Activated T-helper 1 cell treated with anti-CD3 and anti-CD28 coated beads, Interleukin-2, amount 50 U/mL, for 16 hours (primary cell): ENCODE measurements around the gene DCBLD2.

Experiments used
- DNase-seq, 2 donors: peaks; one replicate each; pipeline ENCODE4 v3.0.0-alpha.2; 2020; ENCODE audit warnings: low read depth in 1 of 2, low spot score in 1 of 2

DCBLD2 gene

DNA sequence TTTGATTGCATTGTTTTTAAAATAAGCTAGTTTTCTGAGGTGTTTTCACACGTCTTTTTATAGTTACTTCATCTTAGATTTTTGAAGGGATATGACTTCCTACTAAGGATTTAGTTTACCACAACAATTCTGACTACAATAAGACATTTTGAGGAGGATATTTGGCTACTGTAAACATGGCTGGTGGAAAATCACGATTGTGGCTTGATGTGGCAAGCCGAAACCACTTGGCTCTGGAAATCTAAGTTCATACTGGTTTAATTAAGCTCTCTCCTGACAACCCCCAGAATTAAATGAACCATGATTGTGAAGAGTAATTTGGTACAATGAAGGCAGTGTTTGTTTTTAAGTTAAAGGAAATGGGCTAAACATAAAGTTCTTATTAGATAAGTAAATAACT is 107.5 kb downstream of the DCBLD2 start:
- DNase-seq, result no peak

DNA sequence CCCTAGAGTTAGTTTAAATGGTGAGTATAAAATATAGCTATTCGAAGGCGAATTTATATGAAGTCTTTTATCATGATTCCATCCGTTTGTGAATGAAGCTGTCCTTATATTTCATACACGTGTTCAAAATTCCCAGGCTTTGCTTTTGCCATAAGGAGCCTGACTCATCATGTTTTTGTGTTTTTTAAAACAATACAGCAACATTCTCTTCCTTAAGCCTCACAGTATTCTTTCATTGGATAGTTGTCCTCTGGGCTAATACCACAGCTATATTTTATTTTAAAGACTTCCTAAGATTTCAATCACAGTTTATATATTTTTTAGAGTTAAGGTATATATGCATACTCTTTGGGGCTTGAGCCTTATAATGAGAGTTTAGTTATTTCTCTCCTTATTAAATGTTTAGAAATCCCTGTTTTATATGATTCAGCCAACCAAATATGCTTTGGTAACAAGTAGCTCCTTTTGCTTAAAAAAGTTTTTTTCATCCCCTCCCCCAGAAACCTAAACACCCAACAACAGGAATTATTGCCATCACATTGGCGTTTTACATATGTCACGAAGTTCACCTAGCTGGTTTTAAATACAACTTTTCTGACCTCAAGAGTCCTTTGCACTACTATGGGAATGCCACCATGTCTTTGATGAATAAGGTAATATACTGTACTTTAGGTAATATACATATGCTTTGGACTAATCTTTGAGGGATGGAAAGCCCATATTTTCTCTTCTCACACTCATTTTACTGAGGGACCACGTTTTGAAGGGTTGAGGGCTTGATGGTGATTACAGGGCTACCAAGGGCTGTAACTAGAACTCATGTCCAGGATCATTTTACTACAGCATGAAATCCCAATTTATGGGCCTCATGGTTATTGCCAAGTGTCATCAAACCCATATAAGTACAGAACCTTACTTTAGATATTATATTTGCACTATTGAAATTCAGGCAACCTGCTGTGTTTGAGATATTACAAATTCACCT is 109.9 kb downstream of the DCBLD2 start:
- no peak for DNase-seq

DNA sequence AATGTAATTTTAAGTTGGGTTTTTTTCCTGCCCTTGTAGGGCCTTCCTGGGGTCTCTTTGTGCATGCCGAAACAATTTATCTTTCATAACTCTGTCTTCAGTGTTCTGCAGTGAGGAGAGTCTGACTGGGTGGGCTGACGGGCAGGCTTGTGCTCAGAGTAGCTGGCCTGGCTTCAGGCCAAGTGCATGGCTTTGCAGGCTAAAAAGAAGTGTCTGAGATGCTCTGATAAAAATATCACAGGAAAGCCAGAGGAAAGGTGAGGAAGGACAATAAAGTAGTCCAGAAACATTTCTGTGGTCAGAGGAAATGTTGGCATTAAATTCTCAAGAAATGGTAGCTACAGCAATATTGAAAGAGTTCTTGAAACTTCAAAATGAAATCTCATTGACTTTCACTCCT is 112.8 kb downstream of the DCBLD2 start:
- no peak for DNase-seq

DNA sequence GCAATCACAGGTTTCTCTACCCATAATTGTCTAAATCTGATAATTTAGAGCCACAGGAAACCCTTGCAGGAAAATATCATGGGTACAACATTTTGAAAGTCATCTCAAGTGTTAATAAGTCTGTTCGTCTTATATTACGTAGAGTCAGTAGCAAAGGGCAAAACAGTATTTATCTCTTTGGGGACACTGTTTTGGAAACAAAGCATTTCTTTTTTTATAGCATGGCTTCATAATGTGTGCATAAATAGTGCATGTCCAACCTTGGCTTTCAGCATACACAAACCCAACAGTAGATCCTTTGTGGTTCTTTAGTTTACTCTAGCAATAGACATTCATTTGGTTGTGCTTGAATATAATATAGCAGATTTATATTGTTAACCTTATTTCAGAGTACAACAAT is 114.3 kb downstream of the DCBLD2 start:
- no peak for DNase-seq

DNA sequence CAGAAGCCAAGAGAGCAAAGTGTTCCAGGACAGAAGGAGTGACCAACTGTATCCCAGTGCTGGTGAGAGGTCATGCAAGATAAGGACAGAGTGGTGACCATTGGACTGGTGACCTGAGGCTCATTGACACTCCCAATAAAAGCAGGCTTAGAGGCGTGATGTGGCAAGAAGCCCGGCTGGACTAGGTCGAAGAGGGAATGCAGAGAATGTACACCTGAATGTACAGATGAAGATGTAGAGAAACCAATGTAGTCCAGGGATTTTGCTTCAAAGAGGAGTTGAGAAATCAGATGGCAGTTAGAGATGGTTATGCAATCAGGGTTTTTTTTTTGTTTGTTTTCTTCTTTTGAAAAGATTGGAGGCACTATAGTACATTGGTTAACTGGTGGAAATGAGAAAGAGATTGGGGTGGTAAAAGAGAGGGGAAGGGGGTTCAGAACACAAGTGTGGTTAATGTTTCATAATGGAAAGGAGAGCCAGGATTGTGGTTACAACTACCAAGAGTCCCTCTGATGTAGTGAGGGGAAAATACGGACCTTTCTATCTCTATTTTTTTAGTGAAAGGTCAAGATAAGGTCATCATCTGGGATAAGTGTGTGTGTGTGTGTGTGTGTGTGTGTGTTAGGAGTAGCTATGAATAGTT is 115.0 kb downstream of the DCBLD2 start:
- DNase-seq, result no peak

GRCh38 chr3:98784666-98785600 is 116.6 kb downstream of the DCBLD2 start:
- DNase-seq, result no peak

DNA sequence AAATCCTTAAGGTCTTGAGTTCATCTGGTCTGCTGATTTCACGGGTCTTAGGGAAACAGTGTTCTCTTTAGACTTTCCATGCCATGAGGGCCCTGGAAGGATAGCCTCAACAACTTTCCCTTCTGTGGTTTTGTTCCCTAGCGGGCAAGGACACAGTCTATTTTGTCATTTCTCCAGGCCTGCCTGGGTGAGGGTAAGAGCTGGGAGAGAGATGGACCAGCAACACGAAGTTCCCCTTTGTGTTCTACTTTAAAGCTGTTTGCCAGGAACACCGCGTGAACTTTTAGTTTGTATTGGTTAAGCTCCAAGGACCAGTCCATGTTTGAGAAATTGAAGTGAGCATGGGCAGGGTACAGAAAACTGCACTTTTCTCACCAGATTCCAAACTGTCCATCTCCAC is 117.5 kb downstream of the DCBLD2 start:
- no peak for DNase-seq

- no peak for DNase-seq
Observed at GRCh38 chr3:98782824-98783500, 118.5 kb downstream of the DCBLD2 start.

DNA sequence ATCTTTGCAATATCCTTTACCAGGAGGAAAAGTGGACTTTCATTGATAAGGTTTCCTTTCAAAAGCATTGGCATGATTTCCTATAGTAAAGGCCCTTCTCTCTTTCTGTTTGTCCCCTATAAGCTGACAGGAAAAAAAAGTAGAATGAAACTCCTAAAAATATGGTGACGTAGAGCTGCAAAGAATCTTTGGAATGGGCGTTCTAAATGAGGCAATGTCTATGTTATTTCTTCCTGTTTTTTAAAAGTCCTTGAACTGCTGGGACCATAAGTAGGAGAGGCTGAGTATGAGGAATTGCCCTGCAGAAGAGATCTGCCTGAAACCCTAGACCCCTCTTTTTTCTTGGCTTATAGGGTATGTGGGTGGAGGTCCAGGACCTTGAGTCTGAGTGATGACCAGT is 121.2 kb downstream of the DCBLD2 start:
- DNase-seq, result no peak

DNA sequence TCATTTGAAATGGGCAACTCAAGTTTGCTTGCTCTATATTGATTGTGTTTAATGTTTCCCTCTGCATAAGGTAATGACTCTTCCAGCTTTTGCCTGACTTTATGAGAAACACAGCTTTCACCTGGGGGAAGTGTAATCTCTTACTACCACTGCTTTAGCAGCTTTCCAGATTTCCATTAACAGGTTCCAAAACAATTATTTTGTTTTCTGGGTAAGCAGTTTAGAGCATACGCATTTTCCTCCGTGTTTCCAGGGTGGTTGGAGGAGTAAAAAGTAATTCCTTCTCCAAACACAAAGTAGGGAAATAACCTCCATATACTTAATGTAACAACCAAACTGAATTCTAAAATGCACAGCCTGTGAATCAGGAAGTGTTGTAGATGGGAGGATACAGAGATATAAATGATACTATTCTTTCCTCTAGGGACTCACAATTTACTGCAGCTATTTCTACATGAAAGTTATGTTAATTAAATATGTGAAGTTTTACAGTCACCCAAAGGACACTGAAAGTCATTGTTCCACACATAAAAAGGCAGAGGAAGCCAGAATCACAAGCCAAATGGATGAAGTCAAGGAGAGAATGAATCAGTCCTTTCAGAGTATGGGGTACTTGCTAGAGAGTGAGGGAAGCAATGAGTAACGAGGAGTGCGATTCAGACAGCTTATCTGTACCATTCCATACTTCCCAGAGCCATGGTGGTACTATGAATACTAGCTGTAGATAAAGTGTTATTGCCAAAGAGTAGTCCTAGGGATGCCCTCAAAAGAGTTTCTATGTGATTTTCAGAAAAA is 121.8 kb downstream of the DCBLD2 start:
- no peak for DNase-seq

- no peak for DNase-seq
Observed at GRCh38 chr3:98778852-98779413, 122.6 kb downstream of the DCBLD2 start.

- DNase-seq, result no peak
Observed at GRCh38 chr3:98778383-98778782, 123.1 kb downstream of the DCBLD2 start.

- no peak for DNase-seq
Observed at GRCh38 chr3:98777801-98778220, 123.7 kb downstream of the DCBLD2 start.

DNA sequence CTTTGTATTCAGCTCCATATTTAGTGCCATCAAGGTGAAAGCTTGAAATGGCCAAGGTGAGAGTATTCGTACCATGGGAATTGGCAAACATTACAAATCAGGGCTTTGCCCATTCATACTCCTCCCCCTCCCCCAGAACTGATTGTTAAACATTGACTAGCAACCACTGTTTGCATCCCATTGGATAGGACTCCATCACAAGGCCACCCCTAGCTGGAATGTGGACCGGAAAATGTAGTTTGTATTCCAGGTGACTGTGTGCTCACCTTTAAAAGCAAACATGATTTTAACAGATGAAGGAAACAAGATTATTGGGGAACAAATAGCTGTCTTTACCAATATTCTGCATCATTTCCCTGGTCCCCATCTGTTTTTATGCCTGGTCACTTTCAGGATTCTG is 124.2 kb downstream of the DCBLD2 start:
- no peak for DNase-seq

- no peak for DNase-seq
Observed at GRCh38 chr3:98776140-98776493, 125.4 kb downstream of the DCBLD2 start.

- no peak for DNase-seq
Observed at GRCh38 chr3:98775459-98776139, 125.9 kb downstream of the DCBLD2 start.

GRCh38 chr3:98772022-98772421 is 129.5 kb downstream of the DCBLD2 start:
- DNase-seq, result no peak

- no peak for DNase-seq
Observed at GRCh38 chr3:98770261-98771039, 131.0 kb downstream of the DCBLD2 start.
